Glutamatergic neuron (in vitro differentiated cells): Measurements from ENCODE around the gene TIPRL. TPM values are rescaled to one million over a fixed set of nuclear protein-coding genes. Genes with fewer than 3 reads are reported as not detected.

Experiments used
- DNase-seq: peaks from one replicate; pipeline ENCODE4 v3.0.0; 2022
- H3K27ac Mint-ChIP-seq: one replicate; pipeline ENCODE4 v1.8.0; 2020; ENCODE audit warnings: mild to moderate bottlenecking, mixed read lengths, inconsistent platforms; ENCODE audit not compliant: unreplicated experiment
- H3K27me3 Mint-ChIP-seq: one replicate; pipeline ENCODE4 v1.8.0; 2020; ENCODE audit warnings: mild to moderate bottlenecking, moderate library complexity, mixed read lengths, inconsistent platforms; ENCODE audit not compliant: unreplicated experiment
- H3K36me3 Mint-ChIP-seq: one replicate; pipeline ENCODE4 v1.8.0; 2020; ENCODE audit warnings: mild to moderate bottlenecking, mixed read lengths, inconsistent platforms; ENCODE audit not compliant: unreplicated experiment
- H3K4me1 Mint-ChIP-seq: one replicate; pipeline ENCODE4 v1.8.0; 2020; ENCODE audit warnings: mild to moderate bottlenecking, low read depth, mixed read lengths, inconsistent platforms; ENCODE audit not compliant: unreplicated experiment
- H3K4me3 Mint-ChIP-seq: one replicate; pipeline ENCODE4 v1.8.0; 2020; ENCODE audit warnings: mild to moderate bottlenecking, mixed read lengths, inconsistent platforms; ENCODE audit not compliant: unreplicated experiment
- H3K9me3 Mint-ChIP-seq: one replicate; pipeline ENCODE4 v1.8.0; 2020; ENCODE audit warnings: mild to moderate bottlenecking, moderate library complexity, mixed read lengths, inconsistent platforms; ENCODE audit not compliant: unreplicated experiment
- total RNA-seq: library from RNA; stranded (reverse); fragmentation: NEBNext Ultra II Directional; extraction: Animal tissue kit (Norgen Biotek cat#: 25700); gene quantifications from one replicate; pipeline ENCODE4 v1.2.1, GENCODE V29; 2021; ENCODE audit not compliant: unreplicated experiment
- TF ChIP-seq, protein P1 (sequence below): fragments of 200-600 bp; sonication (generic); IDR thresholded peaks from one replicate; pipeline ENCODE4 v1.5.0; 2021; ENCODE audit not compliant: partially characterized antibody, unreplicated experiment

The TIPRL gene
- total RNA-seq, 1 donor from 2014 or later, result 27.8 TPM

DNA sequence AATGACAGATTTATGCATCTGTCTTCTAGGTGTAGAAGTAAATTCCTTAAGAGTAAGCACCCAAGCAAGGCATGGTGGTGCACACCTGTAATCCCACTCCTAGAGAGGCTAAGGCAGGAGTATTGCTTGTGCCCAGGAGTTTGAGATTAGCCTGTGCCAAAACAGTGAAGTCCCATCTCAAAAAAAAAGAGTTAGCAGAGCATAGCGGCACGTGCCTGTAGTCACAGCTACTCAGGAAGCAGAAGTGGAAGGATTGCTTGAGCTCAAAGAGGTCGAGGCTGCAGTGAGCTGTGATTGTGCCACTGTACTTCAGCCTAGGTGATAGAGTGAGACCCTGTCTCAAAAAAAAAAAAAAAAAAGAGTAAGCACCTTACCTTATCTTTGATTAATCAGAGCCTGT lies 15.1 kb upstream of the TIPRL start:
- Mint-ChIP-seq H3K27me3 (peaks cover 2% of the 10 kb centered on the region), H3K36me3 (peaks cover 19% of the 10 kb centered on the region), H3K27ac (no peak overlapping the region), H3K9me3 (peaks cover 11% of the 10 kb centered on the region), H3K4me3 (no peak overlapping the region), H3K4me1 (no peaks in the 10 kb centered on the region)
- no peak for DNase-seq
- TF ChIP-seq, protein P1, sequence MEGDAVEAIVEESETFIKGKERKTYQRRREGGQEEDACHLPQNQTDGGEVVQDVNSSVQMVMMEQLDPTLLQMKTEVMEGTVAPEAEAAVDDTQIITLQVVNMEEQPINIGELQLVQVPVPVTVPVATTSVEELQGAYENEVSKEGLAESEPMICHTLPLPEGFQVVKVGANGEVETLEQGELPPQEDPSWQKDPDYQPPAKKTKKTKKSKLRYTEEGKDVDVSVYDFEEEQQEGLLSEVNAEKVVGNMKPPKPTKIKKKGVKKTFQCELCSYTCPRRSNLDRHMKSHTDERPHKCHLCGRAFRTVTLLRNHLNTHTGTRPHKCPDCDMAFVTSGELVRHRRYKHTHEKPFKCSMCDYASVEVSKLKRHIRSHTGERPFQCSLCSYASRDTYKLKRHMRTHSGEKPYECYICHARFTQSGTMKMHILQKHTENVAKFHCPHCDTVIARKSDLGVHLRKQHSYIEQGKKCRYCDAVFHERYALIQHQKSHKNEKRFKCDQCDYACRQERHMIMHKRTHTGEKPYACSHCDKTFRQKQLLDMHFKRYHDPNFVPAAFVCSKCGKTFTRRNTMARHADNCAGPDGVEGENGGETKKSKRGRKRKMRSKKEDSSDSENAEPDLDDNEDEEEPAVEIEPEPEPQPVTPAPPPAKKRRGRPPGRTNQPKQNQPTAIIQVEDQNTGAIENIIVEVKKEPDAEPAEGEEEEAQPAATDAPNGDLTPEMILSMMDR, result no peak

DNA sequence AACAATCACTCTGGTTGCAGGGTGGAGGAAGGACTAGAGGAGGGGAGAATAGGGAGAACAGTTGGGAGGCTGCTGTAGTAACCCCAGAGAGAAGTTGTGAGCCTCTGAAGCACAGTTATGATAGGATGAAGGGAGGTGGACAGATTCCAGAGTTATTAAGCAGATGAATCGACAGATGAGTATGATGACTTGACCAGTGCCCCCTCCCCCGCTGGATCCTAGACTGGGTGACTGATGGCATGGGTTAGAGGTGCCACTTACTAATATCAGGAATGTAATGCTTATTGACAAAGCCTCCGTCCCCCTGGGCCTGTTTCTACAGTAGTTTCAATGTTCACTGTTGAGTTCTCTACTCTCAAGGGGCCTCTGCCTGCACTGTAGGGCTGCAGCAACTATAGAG lies 14.0 kb upstream of the TIPRL start:
- Mint-ChIP-seq H3K36me3 (peaks cover 15% of the 10 kb centered on the region), H3K27me3 (no peaks in the 10 kb centered on the region), H3K27ac (no peak overlapping the region), H3K4me3 (no peak overlapping the region), H3K9me3 (peaks cover 8% of the 10 kb centered on the region), H3K4me1 (no peaks in the 10 kb centered on the region)
- DNase-seq, result no peak
- TF ChIP-seq, protein P1, result no peak

DNA sequence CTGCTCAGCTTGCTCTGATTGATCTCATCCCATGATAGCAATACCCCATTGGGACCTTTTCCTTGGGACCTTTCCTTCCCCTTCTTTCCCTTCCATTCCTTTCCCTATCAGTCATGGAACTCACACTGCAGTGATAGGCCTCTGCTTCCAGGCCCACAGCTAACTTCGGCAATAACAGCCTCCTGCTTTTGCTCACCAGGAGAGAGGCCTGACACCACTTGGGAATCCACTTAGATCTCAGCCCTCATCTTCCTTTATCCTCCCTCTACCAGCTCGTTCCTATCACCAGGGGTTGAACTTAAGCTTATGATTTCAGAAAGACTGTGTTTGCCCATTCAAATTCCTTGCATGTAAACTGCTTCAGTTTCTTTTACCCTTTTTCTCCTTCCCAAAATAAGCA lies 11.0 kb upstream of the TIPRL start:
- no peak overlapping the region for H3K4me3 Mint-ChIP-seq
- H3K27me3 Mint-ChIP-seq, result peaks cover 2% of the 10 kb centered on the region
- peaks cover 6% of the 10 kb centered on the region for H3K4me1 Mint-ChIP-seq
- no peak for DNase-seq
- H3K9me3 Mint-ChIP-seq, result peaks cover 5% of the 10 kb centered on the region
- peaks cover 3% of the 10 kb centered on the region for H3K36me3 Mint-ChIP-seq
- TF ChIP-seq, protein P1, result no peak
- no peak overlapping the region for H3K27ac Mint-ChIP-seq

DNA sequence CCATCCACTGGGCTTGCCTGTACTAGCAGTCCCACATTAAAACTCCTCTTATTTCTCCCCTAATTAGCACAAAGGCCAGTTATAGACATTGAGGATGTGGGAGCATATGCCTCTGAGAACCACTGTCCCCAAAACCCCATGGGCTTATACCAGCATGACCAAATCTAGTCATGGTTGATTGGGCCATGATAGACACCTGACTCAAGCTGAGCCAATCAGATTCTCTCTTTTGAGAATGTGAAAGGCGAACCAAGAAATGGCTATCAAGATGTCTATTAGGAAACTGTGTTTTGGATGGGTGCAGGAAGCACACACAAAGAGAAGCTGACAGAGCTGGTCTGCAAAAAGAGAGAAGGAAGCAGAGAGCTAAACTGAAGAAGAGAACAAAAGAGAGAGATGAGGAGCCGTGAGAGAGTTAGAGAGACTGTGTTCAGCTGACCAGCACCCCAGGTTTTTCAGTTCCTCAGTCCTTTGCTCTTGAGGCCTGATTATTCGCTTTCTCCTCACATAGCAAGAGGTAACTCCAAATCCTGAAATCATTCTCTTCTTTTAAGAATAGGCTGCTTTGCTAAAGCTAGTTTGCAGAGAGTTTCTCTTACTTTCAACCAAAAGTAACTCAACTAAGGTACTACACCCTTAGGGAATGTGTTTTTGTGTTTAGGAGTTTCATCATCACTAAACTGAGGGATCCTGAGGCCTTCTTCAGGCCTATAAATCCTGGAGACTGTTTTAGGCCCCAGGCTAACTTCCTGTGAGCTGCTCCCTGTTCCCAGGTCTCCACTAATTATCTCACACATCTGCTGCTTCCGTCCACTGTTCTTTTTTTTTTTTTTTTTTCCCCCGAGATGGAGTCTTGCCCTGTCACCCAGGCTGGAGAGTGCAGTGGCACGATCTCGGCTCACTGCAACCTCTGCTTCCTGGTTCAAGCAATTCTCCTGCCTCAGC lies 7.9 kb upstream of the TIPRL start:
- Mint-ChIP-seq H3K36me3 (peaks cover 3% of the 10 kb centered on the region), H3K27me3 (peaks cover 6% of the 10 kb centered on the region), H3K9me3 (peaks cover 4% of the 10 kb centered on the region), H3K4me3 (no peak overlapping the region), H3K4me1 (peaks cover 6% of the 10 kb centered on the region), H3K27ac (no peak overlapping the region)
- TF ChIP-seq, protein P1, result no peak
- no peak for DNase-seq

DNA sequence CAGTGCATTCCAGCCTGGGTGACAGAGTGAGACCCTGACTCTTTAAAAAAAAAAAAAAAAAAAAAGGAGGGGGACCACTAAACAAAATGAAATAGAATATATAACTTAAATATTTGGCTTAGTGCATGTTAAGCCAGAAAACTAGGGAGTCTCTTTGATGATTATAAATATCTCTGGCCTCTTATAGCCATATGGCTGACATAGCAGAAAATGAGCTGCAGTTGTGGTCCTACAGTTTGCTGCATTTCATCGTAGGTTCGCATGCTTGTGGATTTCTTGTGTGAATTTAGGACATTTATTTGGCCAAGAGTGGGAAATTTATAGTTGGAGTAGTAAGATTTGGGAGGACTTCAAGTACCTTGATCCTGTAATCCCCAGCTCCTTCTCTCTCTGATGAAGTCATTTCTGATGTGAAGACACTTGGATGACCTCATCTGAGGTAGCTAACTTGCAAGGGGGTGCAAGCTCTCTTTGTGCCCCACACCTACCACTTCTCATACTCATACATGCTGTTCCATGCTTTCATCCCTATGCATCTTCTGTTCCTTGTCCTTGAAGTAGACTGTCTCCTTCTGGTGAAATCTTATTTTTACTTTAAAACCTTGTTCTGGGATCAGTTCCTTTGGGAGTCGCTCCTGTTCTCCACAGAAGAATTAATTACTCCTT lies 6.4 kb upstream of the TIPRL start:
- peaks cover 6% of the 10 kb centered on the region for H3K4me1 Mint-ChIP-seq
- H3K27ac Mint-ChIP-seq, result no peak overlapping the region
- no peak for DNase-seq
- TF ChIP-seq, protein P1, result no peak
- H3K36me3 Mint-ChIP-seq, result peaks cover 3% of the 10 kb centered on the region
- peaks cover 6% of the 10 kb centered on the region for H3K27me3 Mint-ChIP-seq
- peaks cover 4% of the 10 kb centered on the region for H3K9me3 Mint-ChIP-seq
- no peak overlapping the region for H3K4me3 Mint-ChIP-seq
